ENCODE results near the gene DLGAP1. TPM values are rescaled to one million over a fixed set of nuclear protein-coding genes. Genes with fewer than 3 reads are reported as not detected.
A peak's percentile ranks its signal among the peaks of the same experiment; 100 is the strongest.

The DLGAP1 gene
- total RNA-seq, 1 donor from 2014 or later = 7.7 TPM

DNA sequence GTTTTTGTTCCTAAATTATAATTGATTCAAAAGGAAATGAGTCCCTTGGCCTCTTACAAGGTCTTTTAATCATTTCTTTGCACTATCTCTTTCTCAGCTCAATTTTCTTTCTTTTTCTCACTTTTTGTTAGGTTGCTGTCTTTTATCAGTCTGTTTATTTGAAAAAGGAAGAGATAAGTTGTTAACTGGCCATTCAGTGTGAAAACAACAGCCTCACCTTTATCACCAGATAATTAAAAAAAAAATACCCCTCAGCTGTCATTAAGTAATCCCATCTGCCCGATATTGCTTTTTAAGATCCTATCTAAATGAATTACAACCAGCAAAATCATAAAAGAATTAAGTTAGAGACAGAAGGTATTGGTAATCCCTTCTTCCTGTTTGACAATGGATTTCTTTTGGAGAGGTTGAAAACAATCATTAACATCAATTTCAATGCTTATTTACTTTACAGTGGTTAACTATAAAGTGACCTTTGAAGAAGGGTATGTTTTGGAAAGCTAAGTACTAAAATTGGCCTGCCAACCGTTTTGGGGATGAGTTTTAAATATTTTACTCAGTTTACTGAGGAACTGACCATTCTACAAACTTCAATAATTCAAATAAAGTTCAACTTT, 900.2 kb downstream of the DLGAP1 start:
- no peak for DNase-seq (ENCODE audit: low spot score)
- Mint-ChIP-seq H3K4me1 (ENCODE audit: low read depth) (peaks cover 14% of the 10 kb centered on the region), H3K36me3 (ENCODE audit: low read depth) (no peaks in the 10 kb centered on the region), H3K9me3 (ENCODE audit: low read depth) (no peaks in the 10 kb centered on the region), H3K27ac (ENCODE audit: unreplicated experiment) (no peak overlapping the region), H3K27me3 (ENCODE audit: low read depth) (no peaks in the 10 kb centered on the region), H3K4me3 (ENCODE audit: unreplicated experiment) (no peak overlapping the region)
- TF ChIP-seq, protein P1, sequence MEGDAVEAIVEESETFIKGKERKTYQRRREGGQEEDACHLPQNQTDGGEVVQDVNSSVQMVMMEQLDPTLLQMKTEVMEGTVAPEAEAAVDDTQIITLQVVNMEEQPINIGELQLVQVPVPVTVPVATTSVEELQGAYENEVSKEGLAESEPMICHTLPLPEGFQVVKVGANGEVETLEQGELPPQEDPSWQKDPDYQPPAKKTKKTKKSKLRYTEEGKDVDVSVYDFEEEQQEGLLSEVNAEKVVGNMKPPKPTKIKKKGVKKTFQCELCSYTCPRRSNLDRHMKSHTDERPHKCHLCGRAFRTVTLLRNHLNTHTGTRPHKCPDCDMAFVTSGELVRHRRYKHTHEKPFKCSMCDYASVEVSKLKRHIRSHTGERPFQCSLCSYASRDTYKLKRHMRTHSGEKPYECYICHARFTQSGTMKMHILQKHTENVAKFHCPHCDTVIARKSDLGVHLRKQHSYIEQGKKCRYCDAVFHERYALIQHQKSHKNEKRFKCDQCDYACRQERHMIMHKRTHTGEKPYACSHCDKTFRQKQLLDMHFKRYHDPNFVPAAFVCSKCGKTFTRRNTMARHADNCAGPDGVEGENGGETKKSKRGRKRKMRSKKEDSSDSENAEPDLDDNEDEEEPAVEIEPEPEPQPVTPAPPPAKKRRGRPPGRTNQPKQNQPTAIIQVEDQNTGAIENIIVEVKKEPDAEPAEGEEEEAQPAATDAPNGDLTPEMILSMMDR (IDR thresholded peaks at IDR 0.05) = no peak

DNA sequence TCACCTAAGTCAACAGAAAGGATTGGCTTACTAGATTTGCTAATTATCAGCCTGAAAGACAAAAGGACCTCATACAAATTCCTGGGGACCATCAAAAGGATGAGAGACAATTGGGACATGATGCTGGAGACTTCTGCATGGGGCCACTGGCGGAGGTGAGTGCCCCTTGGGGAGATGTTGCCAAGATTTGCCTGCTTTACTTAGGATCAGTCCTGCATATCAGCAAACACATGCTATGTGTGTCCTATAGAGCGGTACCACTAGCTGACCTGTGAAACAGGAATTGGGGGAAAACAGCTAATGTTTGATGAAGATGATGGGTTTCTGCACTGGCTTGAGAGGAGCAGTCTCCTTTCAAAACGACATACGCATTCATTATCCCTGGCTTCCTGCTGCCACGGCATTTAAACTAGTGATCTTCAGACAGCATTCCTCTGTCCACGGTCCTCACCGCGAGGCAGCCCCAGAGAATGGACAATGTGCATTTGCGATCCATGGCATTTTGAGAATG, 901.0 kb downstream of the DLGAP1 start:
- H3K4me1 Mint-ChIP-seq (ENCODE audit: low read depth) = peaks cover 14% of the 10 kb centered on the region
- H3K4me3 Mint-ChIP-seq (ENCODE audit: unreplicated experiment) = no peak overlapping the region
- TF ChIP-seq, protein P1 (IDR thresholded peaks at IDR 0.05) = no peak
- DNase-seq (ENCODE audit: low spot score) = no peak
- no peaks in the 10 kb centered on the region for H3K36me3 Mint-ChIP-seq (ENCODE audit: low read depth)
- H3K27me3 Mint-ChIP-seq (ENCODE audit: low read depth) = no peaks in the 10 kb centered on the region
- H3K9me3 Mint-ChIP-seq (ENCODE audit: low read depth) = no peaks in the 10 kb centered on the region
- H3K27ac Mint-ChIP-seq (ENCODE audit: unreplicated experiment) = peak overlapping the region; percentile 32

DNA sequence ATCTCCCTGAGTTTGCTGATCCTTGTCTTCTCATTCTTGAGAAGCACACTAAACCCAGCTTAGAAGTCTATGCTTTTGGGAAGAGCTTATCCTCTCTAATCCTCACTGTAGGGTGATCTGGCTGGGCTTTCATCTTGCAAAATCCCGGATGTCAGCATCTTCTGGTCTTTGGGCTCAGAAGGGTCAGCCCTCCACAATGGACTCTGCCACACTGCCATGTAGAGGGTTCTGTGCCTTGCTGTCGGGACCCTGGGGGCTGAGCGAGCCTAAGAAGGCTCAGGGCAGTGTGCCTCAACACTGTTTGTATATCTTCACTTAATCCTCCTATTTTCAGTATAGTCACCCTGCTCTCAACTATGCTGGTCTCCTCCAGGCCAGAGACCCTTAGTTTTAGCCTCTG, 902.8 kb downstream of the DLGAP1 start:
- Mint-ChIP-seq H3K27ac (ENCODE audit: unreplicated experiment) (no peak overlapping the region), H3K36me3 (ENCODE audit: low read depth) (no peaks in the 10 kb centered on the region), H3K9me3 (ENCODE audit: low read depth) (no peaks in the 10 kb centered on the region), H3K4me3 (ENCODE audit: unreplicated experiment) (no peak overlapping the region), H3K4me1 (ENCODE audit: low read depth) (peaks cover 14% of the 10 kb centered on the region), H3K27me3 (ENCODE audit: low read depth) (no peaks in the 10 kb centered on the region)
- TF ChIP-seq, protein P1 (IDR thresholded peaks at IDR 0.05) = no peak
- DNase-seq (ENCODE audit: low spot score) = no peak

DNA sequence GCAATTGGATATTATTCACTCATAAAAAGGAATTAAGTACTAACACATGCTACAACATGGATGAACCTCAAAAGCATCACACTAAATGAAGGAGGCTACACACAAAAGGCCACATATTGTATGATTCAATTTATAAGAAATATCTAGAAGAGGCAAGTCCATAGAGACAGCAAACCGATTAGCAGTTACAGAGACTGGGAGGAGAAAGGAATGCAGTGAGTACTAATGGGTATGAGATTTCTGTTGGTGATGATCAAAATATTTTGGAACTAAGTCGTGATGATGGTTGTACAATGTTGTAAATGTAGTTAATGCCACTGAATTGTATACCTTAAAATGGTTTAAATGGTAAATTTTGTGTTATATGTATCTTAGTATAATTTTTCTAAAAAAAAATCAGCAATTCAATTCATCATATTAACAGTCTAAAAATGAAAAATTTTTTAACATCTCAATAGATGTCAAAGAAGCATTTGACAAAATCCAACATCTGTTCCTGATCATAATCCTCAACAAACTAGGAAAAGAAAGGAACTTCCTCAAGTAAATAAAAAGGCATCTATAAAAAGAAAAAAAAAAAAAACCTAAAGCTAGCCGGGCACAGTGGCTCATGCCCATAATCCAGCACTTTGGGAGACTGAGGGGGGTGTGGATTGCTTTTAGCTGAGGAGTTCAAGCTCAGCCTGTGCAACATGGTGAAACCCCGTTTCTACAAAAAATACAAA, 907.1 kb downstream of the DLGAP1 start:
- Mint-ChIP-seq H3K9me3 (ENCODE audit: low read depth) (no peaks in the 10 kb centered on the region), H3K27ac (ENCODE audit: unreplicated experiment) (no peak overlapping the region), H3K4me1 (ENCODE audit: low read depth) (peaks cover 3% of the 10 kb centered on the region), H3K4me3 (ENCODE audit: unreplicated experiment) (no peak overlapping the region), H3K36me3 (ENCODE audit: low read depth) (no peaks in the 10 kb centered on the region), H3K27me3 (ENCODE audit: low read depth) (no peaks in the 10 kb centered on the region)
- no peak for DNase-seq (ENCODE audit: low spot score)
- TF ChIP-seq, protein P1 (IDR thresholded peaks at IDR 0.05) = no peak

DNA sequence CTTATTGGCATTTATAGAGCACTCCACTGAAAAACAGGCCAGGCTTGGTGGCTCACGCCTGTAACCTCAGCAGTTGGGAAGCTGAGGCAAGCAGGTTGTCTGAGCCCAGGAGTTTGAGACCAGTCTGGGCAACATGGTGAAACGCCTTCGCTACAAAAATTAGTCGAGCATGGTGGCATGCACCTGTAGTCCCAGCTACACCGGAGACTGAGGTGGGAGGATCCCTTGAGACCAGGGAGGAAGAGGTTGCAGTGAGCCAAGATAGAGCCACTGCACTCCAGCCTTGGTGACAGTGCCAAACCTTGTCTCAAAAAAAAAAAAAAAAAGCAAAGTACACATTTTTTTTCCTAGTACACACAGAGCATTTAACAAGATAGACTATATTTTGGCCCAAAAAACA, 909.0 kb downstream of the DLGAP1 start:
- no peaks in the 10 kb centered on the region for H3K9me3 Mint-ChIP-seq (ENCODE audit: low read depth)
- H3K27me3 Mint-ChIP-seq (ENCODE audit: low read depth) = no peaks in the 10 kb centered on the region
- no peaks in the 10 kb centered on the region for H3K36me3 Mint-ChIP-seq (ENCODE audit: low read depth)
- H3K27ac Mint-ChIP-seq (ENCODE audit: unreplicated experiment) = no peak overlapping the region
- no peak overlapping the region for H3K4me3 Mint-ChIP-seq (ENCODE audit: unreplicated experiment)
- TF ChIP-seq, protein P1 (IDR thresholded peaks at IDR 0.05) = no peak
- no peaks in the 10 kb centered on the region for H3K4me1 Mint-ChIP-seq (ENCODE audit: low read depth)
- no peak for DNase-seq (ENCODE audit: low spot score)
